GM21529 (cell line): Measurements from ENCODE around the gene ACAP3.

Experiments used
- ATAC-seq: cut with Tn5 transposase; IDR thresholded peaks from one replicate; pipeline ENCODE4 v1.9.1; 2021; ENCODE audit not compliant: unreplicated experiment

ACAP3 gene

GRCh38 chr1:1246577-1247340 lies 61.0 kb downstream of the ACAP3 start, which contains the start of gene C1QTNF12:
Gene C1QTNF12 (minus strand): TSS chr1:1246722. CDS start chr1:1246690, 32 bp downstream.
- no peak for ATAC-seq

- no peak for ATAC-seq
Measured at GRCh38 chr1:1245817-1246576, 61.7 kb downstream of the ACAP3 start.

GRCh38 chr1:1245178-1245816 lies 62.4 kb downstream of the ACAP3 start:
- no peak for ATAC-seq

- no peak for ATAC-seq
Measured at GRCh38 chr1:1244192-1244811, 63.4 kb downstream of the ACAP3 start.

- ATAC-seq: no peak
Measured at GRCh38 chr1:1243807-1244191, 63.9 kb downstream of the ACAP3 start.

GRCh38 chr1:1243266-1243660 lies 64.5 kb downstream of the ACAP3 start:
- ATAC-seq: no peak

GRCh38 chr1:1242461-1243265 lies 65.1 kb downstream of the ACAP3 start:
- ATAC-seq: no peak
